Measurements from ENCODE around the gene KRT4. TPM values are rescaled to one million over a fixed set of nuclear protein-coding genes. Genes with fewer than 3 reads are reported as not detected.

Gene KRT4
- total and polyA plus RNA-seq, 7 donors: 0.86 to 18.6 TPM; not detected in 5

DNA sequence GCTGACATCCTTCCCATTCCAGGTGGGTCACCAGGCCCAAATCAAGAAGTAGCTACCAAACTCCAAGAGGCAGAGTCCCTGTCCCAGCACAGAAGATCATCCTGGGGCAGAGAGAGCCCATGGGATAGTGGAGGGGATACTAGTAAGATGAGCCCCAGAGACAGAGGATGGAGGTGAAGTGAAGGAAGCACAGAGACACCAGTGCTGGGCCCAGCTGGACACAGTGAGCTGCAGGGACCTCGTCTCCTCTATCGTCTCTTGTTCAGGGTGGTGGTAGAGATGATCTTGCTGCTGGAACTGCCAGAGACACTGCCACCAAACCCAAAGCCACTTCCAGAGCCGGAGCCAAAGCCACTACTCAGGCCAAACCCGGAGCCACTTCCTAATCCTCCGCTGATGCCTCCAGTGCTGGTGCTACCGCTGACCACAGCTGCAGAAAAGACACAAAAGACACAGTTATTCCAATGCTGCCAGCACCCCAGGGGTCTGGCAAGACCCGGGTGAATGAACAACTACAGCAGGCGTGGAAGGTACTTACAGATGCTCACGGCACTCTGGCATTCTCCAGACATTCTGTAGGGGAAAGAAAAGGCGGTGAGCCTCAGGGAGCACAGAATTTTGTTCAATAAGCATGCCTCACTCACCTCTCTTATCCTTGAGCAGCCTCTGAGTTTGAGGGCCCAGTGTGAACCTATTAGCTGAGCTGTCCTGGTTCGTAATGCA is 6.9 kb downstream of the KRT4 start:
- no peak overlapping the region for H3K27ac ChIP-seq
- no peaks in the 10 kb centered on the region for H3K36me3 ChIP-seq
- TF ChIP-seq, protein P1, sequence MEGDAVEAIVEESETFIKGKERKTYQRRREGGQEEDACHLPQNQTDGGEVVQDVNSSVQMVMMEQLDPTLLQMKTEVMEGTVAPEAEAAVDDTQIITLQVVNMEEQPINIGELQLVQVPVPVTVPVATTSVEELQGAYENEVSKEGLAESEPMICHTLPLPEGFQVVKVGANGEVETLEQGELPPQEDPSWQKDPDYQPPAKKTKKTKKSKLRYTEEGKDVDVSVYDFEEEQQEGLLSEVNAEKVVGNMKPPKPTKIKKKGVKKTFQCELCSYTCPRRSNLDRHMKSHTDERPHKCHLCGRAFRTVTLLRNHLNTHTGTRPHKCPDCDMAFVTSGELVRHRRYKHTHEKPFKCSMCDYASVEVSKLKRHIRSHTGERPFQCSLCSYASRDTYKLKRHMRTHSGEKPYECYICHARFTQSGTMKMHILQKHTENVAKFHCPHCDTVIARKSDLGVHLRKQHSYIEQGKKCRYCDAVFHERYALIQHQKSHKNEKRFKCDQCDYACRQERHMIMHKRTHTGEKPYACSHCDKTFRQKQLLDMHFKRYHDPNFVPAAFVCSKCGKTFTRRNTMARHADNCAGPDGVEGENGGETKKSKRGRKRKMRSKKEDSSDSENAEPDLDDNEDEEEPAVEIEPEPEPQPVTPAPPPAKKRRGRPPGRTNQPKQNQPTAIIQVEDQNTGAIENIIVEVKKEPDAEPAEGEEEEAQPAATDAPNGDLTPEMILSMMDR (IDR thresholded peaks at IDR 0.05): no peak
- TF ChIP-seq POLR2A (IDR thresholded peaks at IDR 0.05) (no peak), EP300 (IDR thresholded peaks at IDR 0.05) (no peak), POLR2AphosphoS5 (IDR thresholded peaks at IDR 0.05) (no peak)
- no peak for DNase-seq
- H3K4me3 ChIP-seq: no peak overlapping the region
- H3K27me3 ChIP-seq: no peaks in the 10 kb centered on the region
- no peaks in the 10 kb centered on the region for H3K9me3 ChIP-seq
- intact Hi-C loops (cut with DNase I): no loop called here
- H3K4me1 ChIP-seq: no peaks in the 10 kb centered on the region
- WGBS, 2 donors: 87 to 89% methylated on average over 11 of the region's 11 CpGs

DNA sequence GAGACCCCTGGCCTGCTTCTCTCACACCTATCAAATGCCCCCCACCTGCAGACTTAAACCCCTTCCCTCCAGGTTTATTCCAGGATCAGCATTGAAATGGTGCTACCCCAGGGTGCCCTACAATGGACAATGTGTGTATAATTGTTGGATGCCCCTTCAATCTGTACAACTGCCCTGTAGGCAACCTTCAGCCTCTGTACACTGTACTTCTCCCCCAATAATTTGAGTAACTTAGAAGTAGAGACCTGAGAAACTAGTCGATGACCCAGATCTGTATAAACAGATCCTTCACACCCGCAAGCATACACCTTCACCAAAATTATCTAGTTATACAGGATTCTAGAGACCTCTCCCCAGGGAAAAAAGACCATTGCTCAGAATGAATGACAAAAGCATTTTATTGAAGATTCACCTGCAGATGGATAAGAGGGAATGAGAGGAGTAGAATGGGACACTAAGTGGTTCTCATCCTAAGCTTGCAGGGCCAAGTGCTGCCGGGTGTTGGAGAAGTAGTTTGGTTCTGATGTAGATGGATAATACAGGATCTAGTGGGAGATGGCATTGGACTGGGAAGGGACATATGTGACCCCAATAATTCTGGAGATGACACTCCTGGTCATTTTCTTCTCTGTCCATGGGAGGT is 7.6 kb downstream of the KRT4 start:
- no peak overlapping the region for H3K4me3 ChIP-seq
- H3K27ac ChIP-seq: no peak overlapping the region
- TF ChIP-seq, protein P1 (IDR thresholded peaks at IDR 0.05): no peak
- TF ChIP-seq EP300 (IDR thresholded peaks at IDR 0.05) (no peak), POLR2A (IDR thresholded peaks at IDR 0.05) (no peak), POLR2AphosphoS5 (IDR thresholded peaks at IDR 0.05) (no peak)
- H3K27me3 ChIP-seq: no peaks in the 10 kb centered on the region
- intact Hi-C loops (cut with DNase I): no loop called here
- no peaks in the 10 kb centered on the region for H3K4me1 ChIP-seq
- H3K36me3 ChIP-seq: no peaks in the 10 kb centered on the region
- H3K9me3 ChIP-seq: no peaks in the 10 kb centered on the region
- no peak for DNase-seq
- 94 to 95% methylated on average over 3 of the region's 3 CpGs for WGBS, 2 donors

DNA sequence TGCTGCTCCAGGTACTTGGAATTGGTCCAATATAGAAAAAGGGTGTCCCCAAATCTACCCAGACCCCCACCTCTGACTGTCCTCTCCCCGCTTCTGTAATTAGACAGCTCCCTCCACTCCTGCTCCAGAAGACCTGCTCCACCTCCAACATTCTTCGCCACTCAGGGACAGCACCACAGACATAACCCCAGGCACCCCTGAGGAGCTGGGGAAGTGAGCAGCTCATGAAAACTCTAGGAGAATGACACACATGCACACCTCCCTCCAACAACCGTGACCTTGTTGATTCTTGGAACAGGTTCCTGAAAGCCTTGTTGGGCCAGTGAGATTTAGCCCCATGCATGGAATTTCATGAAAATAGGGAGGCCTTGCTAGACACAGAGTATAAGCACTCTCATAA is 8.2 kb downstream of the KRT4 start:
- no peaks in the 10 kb centered on the region for H3K36me3 ChIP-seq
- H3K27ac ChIP-seq: no peak overlapping the region
- no peaks in the 10 kb centered on the region for H3K4me1 ChIP-seq
- TF ChIP-seq POLR2AphosphoS5 (IDR thresholded peaks at IDR 0.05): no peak
- TF ChIP-seq, protein P1 (IDR thresholded peaks at IDR 0.05): no peak
- TF ChIP-seq EP300 (IDR thresholded peaks at IDR 0.05): no peak
- no peak for TF ChIP-seq POLR2A (IDR thresholded peaks at IDR 0.05)
- H3K9me3 ChIP-seq: no peaks in the 10 kb centered on the region
- WGBS, 2 donors: 84 to 86% methylated on average over 3 of the region's 3 CpGs
- no peak for DNase-seq
- no peaks in the 10 kb centered on the region for H3K27me3 ChIP-seq
- H3K4me3 ChIP-seq: no peak overlapping the region
- intact Hi-C loops (cut with DNase I): no loop called here

DNA sequence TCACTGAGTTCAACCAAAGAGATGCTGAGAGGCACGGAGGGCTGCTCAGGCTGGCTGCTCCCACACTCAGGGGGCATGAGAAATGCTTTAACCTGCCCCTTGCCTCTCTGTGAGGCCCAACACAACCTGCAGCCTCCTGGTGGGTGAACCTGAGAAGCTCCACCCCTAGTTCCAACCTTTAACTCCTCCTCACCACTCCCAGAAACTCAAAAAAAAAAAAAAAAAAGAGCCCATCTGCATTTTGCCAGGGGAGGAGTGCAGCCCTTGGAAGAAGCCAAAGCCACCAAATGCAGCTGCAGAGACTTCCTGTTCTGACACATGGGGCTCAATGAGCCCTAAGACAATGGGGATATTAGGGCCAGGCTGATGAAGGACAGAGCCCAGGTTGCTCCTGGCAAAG is 8.9 kb downstream of the KRT4 start:
- intact Hi-C loops (cut with DNase I): no loop called here
- H3K27ac ChIP-seq: no peak overlapping the region
- no peaks in the 10 kb centered on the region for H3K27me3 ChIP-seq
- H3K9me3 ChIP-seq: no peaks in the 10 kb centered on the region
- DNase-seq: no peak
- H3K4me1 ChIP-seq: no peaks in the 10 kb centered on the region
- no peaks in the 10 kb centered on the region for H3K36me3 ChIP-seq
- 39 to 40% methylated on average over 1 of the region's 1 CpG for WGBS, 2 donors
- no peak overlapping the region for H3K4me3 ChIP-seq
- TF ChIP-seq POLR2AphosphoS5 (IDR thresholded peaks at IDR 0.05) (no peak), EP300 (IDR thresholded peaks at IDR 0.05) (no peak), POLR2A (IDR thresholded peaks at IDR 0.05) (no peak)
- TF ChIP-seq, protein P1 (IDR thresholded peaks at IDR 0.05): no peak
